Measurements from ENCODE around the gene FHL5. TPM values are rescaled to one million over a fixed set of nuclear protein-coding genes. Genes with fewer than 3 reads are reported as not detected.
"Not testable (repeated sequence)": the region's sequence is repeated elsewhere in the genome, so short reads cannot be mapped to it uniquely, and the experiment has no call there.

The FHL5 gene
- total and polyA plus RNA-seq, 3 donors from 2014 or later, result 23.3 to 94.5 (median 38.2) TPM

- no peak for DNase-seq
- WGBS, 2 donors, result 92 to 96% methylated on average over 3 of the region's 3 CpGs
- H3K27ac ChIP-seq, result no peak overlapping the region
- TF ChIP-seq POLR2A (IDR thresholded peaks at IDR 0.05), result no peak
- TF ChIP-seq CTCF (IDR thresholded peaks at IDR 0.05), result no peak
- no peaks in the 10 kb centered on the region for H3K4me1 ChIP-seq
- H3K36me3 ChIP-seq (ENCODE audit: low read depth, missing control alignments), result no peaks in the 10 kb centered on the region
- no peaks in the 10 kb centered on the region for H3K27me3 ChIP-seq
- H3K9me3 ChIP-seq, result no peaks in the 10 kb centered on the region
- intact Hi-C loops (cut with DNase I; ENCODE audit: low total_unique reads), result no loop called here
- no peak overlapping the region for H3K4me3 ChIP-seq
Observed at GRCh38 chr6:96545882-96546281, 17.0 kb upstream of the FHL5 start.

- 86 to 90% methylated on average over 4 of the region's 4 CpGs for WGBS, 2 donors
- H3K27me3 ChIP-seq, result no peaks in the 10 kb centered on the region
- TF ChIP-seq POLR2A (IDR thresholded peaks at IDR 0.05) (no peak), CTCF (IDR thresholded peaks at IDR 0.05) (no peak)
- intact Hi-C loops (cut with DNase I; ENCODE audit: low total_unique reads), result no loop called here
- no peaks in the 10 kb centered on the region for H3K9me3 ChIP-seq
- no peaks in the 10 kb centered on the region for H3K36me3 ChIP-seq (ENCODE audit: low read depth, missing control alignments)
- H3K4me1 ChIP-seq, result no peaks in the 10 kb centered on the region
- no peak overlapping the region for H3K27ac ChIP-seq
- no peak overlapping the region for H3K4me3 ChIP-seq
- no peak for DNase-seq
Observed at GRCh38 chr6:96547654-96548053, 15.3 kb upstream of the FHL5 start.

- DNase-seq, result no peak
- H3K36me3 ChIP-seq (ENCODE audit: low read depth, missing control alignments), result no peaks in the 10 kb centered on the region
- intact Hi-C loops (cut with DNase I; ENCODE audit: low total_unique reads), result no loop called here
Observed at GRCh38 chr6:96554558-96554957, 8.4 kb upstream of the FHL5 start.

GRCh38 chr6:96559740-96560139, 3.2 kb upstream of the FHL5 start:
- H3K9me3 ChIP-seq; H3K27me3 ChIP-seq; H3K4me1 ChIP-seq; H3K36me3 ChIP-seq (ENCODE audit: low read depth, missing control alignments); H3K4me3 ChIP-seq; H3K27ac ChIP-seq; intact Hi-C loops (cut with DNase I; ENCODE audit: low total_unique reads); DNase-seq: not testable (repeated sequence)
- 95 to 100% methylated on average over 2 of the region's 2 CpGs for WGBS, 2 donors

More at GRCh38 chr6:96554558-96554957, 8.4 kb upstream of the FHL5 start:
- TF ChIP-seq POLR2A (IDR thresholded peaks at IDR 0.05) (no peak), CTCF (IDR thresholded peaks at IDR 0.05) (no peak)
- Histone ChIP-seq H3K4me1 (no peaks in the 10 kb centered on the region), H3K4me3 (no peak overlapping the region), H3K27ac (no peak overlapping the region), H3K27me3 (no peaks in the 10 kb centered on the region), H3K9me3 (no peaks in the 10 kb centered on the region)
- WGBS, 2 donors, result 83 to 96% methylated on average over 4 of the region's 4 CpGs

- TF ChIP-seq POLR2A (IDR thresholded peaks at IDR 0.05) (no peak), CTCF (IDR thresholded peaks at IDR 0.05) (no peak)
- intact Hi-C loops (cut with DNase I; ENCODE audit: low total_unique reads), result no loop called here
- no peaks in the 10 kb centered on the region for H3K27me3 ChIP-seq
- H3K27ac ChIP-seq, result peak overlapping the region; percentile 9 to 77
- no peaks in the 10 kb centered on the region for H3K9me3 ChIP-seq
- H3K36me3 ChIP-seq (ENCODE audit: low read depth, missing control alignments), result no peaks in the 10 kb centered on the region
- DNase-seq, result no peak
- no peaks in the 10 kb centered on the region for H3K4me1 ChIP-seq
- peak overlapping the region; percentile 35 to 45 for H3K4me3 ChIP-seq
Observed at GRCh38 chr6:96563853-96564252, 925 bp downstream of the FHL5 start.

Measured in testis (tissue), 3 donors.